HepG2 (cell line): ENCODE data around the gene CCDC50. TPM values are rescaled to one million over a fixed set of nuclear protein-coding genes. Genes with fewer than 3 reads are reported as not detected.

ENCODE experiments used
- ATAC-seq: fragments of 200-7000 bp; cut with Tn5 transposase; 3 replicates; pipeline ENCODE4 v1.9.1; 2020; ENCODE audit warnings: mild to moderate bottlenecking, moderate library complexity
- BruUV-seq: library from RNA; stranded (reverse); fragments of 400-500 nt; replicated peaks from 2 replicates; lab custom pipeline; 2021; lab: Mats Ljungman, UMichigan
- CTCF ChIA-PET: fragments of 300-600 bp; formaldehyde crosslinking; extraction: SDS; loops from one replicate; lab custom pipeline; 2021; ENCODE audit warnings: low total read pairs, inconsistent platforms, low intra/inter-chr PET ratio; lab: Yijun Ruan, JAX
- POLR2A ChIA-PET: fragments of 350-600 bp; sonication (Branson Sonifier 250); formaldehyde crosslinking; loops from one replicate; lab custom pipeline; 2020; ENCODE audit warnings: antibody characterized with exemption, inconsistent platforms; lab: Yijun Ruan, JAX
- DNase-seq: peaks from one replicate; pipeline ENCODE4 v3.0.0-alpha.2; 2015; ENCODE audit warnings: low spot score
- FAIRE-seq: peaks from 3 replicates; lab custom pipeline; 2011; peaks lifted over from hg19 to GRCh38; lab: Jason Lieb, UNC
- H2AFZ ChIP-seq: one replicate; pipeline ENCODE4 v1.6.1; 2011; ENCODE audit warnings: low read length, inconsistent platforms
- H3K27ac ChIP-seq: fragments of 300-600 bp; 3 replicates; pipeline ENCODE4 v1.8.0; 2011; ENCODE audit warnings: mixed run types, mild to moderate bottlenecking, mixed read lengths, low read length, inconsistent platforms; ENCODE audit not compliant: insufficient read depth; ENCODE audit errors: extremely low read length
- H3K27me3 ChIP-seq, 2 experiments: fragments of 200-600 bp in 1 of 2; 2 replicates in 1 of 2; 3 replicates in 1 of 2; pipeline versions ENCODE4 v1.6.0 to v1.8.0; 2011; ENCODE audit warnings: low read length in 2 of 2, mild to moderate bottlenecking in 2 of 2, moderate library complexity in 2 of 2, inconsistent platforms in 1 of 2; ENCODE audit not compliant: insufficient read depth in 2 of 2, control insufficient read depth in 1 of 2
- H3K36me3 ChIP-seq, 2 experiments: fragments of 200-600 bp in 1 of 2; replicated peaks in 1 of 2; 2 replicates in 1 of 2; 3 replicates in 1 of 2; pipeline versions ENCODE4 v1.5.1 to v1.8.0; 2011; ENCODE audit warnings: low read length in 2 of 2, inconsistent platforms in 1 of 2; ENCODE audit not compliant: insufficient read depth in 2 of 2, control insufficient read depth in 1 of 2
- H3K4me1 ChIP-seq: 2 replicates; pipeline ENCODE4 v1.5.1; 2012; ENCODE audit warnings: low read length, inconsistent platforms; ENCODE audit not compliant: insufficient read depth
- H3K4me2 ChIP-seq: 2 replicates; pipeline ENCODE4 v1.6.0; 2011; ENCODE audit warnings: low read depth, low read length, inconsistent platforms
- H3K4me3 ChIP-seq, 3 experiments: fragments of 200-600 bp in 1 of 3; sonication (generic), shearing (Covaris generic) in 1 of 3; replicated peaks in 1 of 3; 2 replicates each; pipeline ENCODE4 v1.5.1; 2011 to 2016; ENCODE audit warnings: low read length in 3 of 3, inconsistent platforms in 2 of 3, low read depth in 2 of 3, mild to moderate bottlenecking in 2 of 3, control low read depth in 1 of 3, mixed read lengths in 1 of 3; ENCODE audit not compliant: insufficient read depth in 1 of 3
- H3K79me2 ChIP-seq: one replicate; pipeline ENCODE4 v1.6.1; 2011; ENCODE audit warnings: low read length, inconsistent platforms; ENCODE audit not compliant: insufficient read depth
- H3K9ac ChIP-seq: 2 replicates; pipeline ENCODE4 v1.6.0; 2011; ENCODE audit warnings: mild to moderate bottlenecking, low read depth, low read length, inconsistent platforms; ENCODE audit not compliant: insufficient read depth
- H3K9me3 ChIP-seq: 2 replicates; pipeline ENCODE4 v1.5.1; 2012; ENCODE audit warnings: mild to moderate bottlenecking, low read length
- H4K20me1 ChIP-seq: 2 replicates; pipeline ENCODE4 v1.6.0; 2011; ENCODE audit warnings: inconsistent platforms, mild to moderate bottlenecking, low read length, moderate library complexity; ENCODE audit not compliant: insufficient read depth
- PHF21A ChIP-seq: sonication (generic); formaldehyde crosslinking; IDR thresholded peaks from 2 replicates; pipeline ENCODE4 v1.5.0; 2020; ENCODE audit warnings: mild to moderate bottlenecking, missing genetic modification reagents
- PLRG1 ChIP-seq: fragments of 450-650 bp; conservative IDR thresholded peaks from 2 replicates; pipeline ENCODE4 v1.6.1; 2016
- SMC3 ChIP-seq: IDR thresholded peaks from 2 replicates; pipeline ENCODE4 v1.6.1; 2011; ENCODE audit warnings: low read length, improper control_type of control experiment
- SOX13 ChIP-seq, 3 experiments: fragments of 450-650 bp in 1 of 3; sonication (generic) in 1 of 3; formaldehyde crosslinking in 1 of 3; IDR thresholded peaks in 2 of 3; conservative IDR thresholded peaks in 1 of 3; 2 replicates each; pipeline versions ENCODE4 v1.5.0 to v1.6.1; 2016 to 2020; ENCODE audit warnings: antibody characterized with exemption in 1 of 3, mild to moderate bottlenecking in 1 of 3, missing compliant biosample characterization in 1 of 3, missing genetic modification reagents in 1 of 3, moderate library complexity in 1 of 3
- TARDBP ChIP-seq: sonication (generic); formaldehyde crosslinking; IDR thresholded peaks from 2 replicates; pipeline ENCODE4 v1.8.0; 2022; ENCODE audit warnings: mild to moderate bottlenecking, missing genetic modification reagents
- TCF12 ChIP-seq, 2 experiments: fragments of 450-650 bp in 1 of 2; sonication (generic) in 1 of 2; formaldehyde crosslinking in 1 of 2; IDR thresholded peaks; 2 replicates each; pipeline versions ENCODE4 v1.6.1 to v1.8.0; 2017 to 2022; ENCODE audit warnings: antibody characterized with exemption in 1 of 2, mild to moderate bottlenecking in 1 of 2, missing genetic modification reagents in 1 of 2, moderate library complexity in 1 of 2
- TCF7 ChIP-seq: sonication (generic); IDR thresholded peaks from 2 replicates; pipeline ENCODE4 v1.6.1; 2016; ENCODE audit warnings: antibody characterized with exemption, low read depth
- ZKSCAN5 ChIP-seq: sonication (generic); formaldehyde crosslinking; IDR thresholded peaks from 2 replicates; pipeline ENCODE4 v1.5.1; 2020; ENCODE audit warnings: mild to moderate bottlenecking, missing genetic modification reagents
- ZNF383 ChIP-seq: sonication (generic); formaldehyde crosslinking; IDR thresholded peaks from 2 replicates; pipeline ENCODE4 v1.4.0; 2020; ENCODE audit warnings: missing genetic modification reagents, mild to moderate bottlenecking, borderline replicate concordance
- ZNF552 ChIP-seq: sonication (generic); formaldehyde crosslinking; IDR thresholded peaks from 2 replicates; pipeline ENCODE4 v1.9.0; 2022; ENCODE audit warnings: missing genetic modification reagents, mild to moderate bottlenecking, borderline replicate concordance
- ZNF564 ChIP-seq: sonication (generic); formaldehyde crosslinking; IDR thresholded peaks from 2 replicates; pipeline ENCODE4 v1.8.1; 2023; ENCODE audit warnings: mild to moderate bottlenecking, missing genetic modification reagents
- WGBS: methylation state at CpG from one replicate; pipeline ENCODE4 v1.1.6; 2017; ENCODE audit warnings: low lambda C conversion rate; 5-methylcytosine and 5-hydroxymethylcytosine counted together
- in situ Hi-C: cut with HindIII; loops from 2 replicates; pipeline ENCODE4 v1.10.0; 2017; ENCODE audit warnings: low pct_unique_long_range_greater_than_20kb; ENCODE audit not compliant: extremely low pct_ligation_motif_present
- intact Hi-C: fragments of 100-400 bp; cut with micrococcal nuclease; formaldehyde crosslinking; loops from one replicate; pipeline ENCODE4 v1.10.0; 2022; ENCODE audit not compliant: unreplicated experiment
- polyA plus RNA-seq, 8 experiments: library from polyadenylated mRNA; depleted of rRNA in 3 of 8; stranded (reverse) in 7 of 8; unstranded in 1 of 8; fragments of >200 nt; fragmentation: Illumina TruSeq in 4 of 8; extraction: Trizol in 4 of 8; gene quantifications; 2 replicates each; pipeline versions ENCODE4 v1.2.1 to v1.2.3, GENCODE V29; 2011 to 2016; ENCODE audit warnings: low read depth in 4 of 8, missing spikeins in 1 of 8, mixed read lengths in 1 of 8; ENCODE audit not compliant: insufficient read depth in 1 of 8
- total RNA-seq, 5 experiments: library from RNA; depleted of rRNA; stranded (reverse); fragments of >200 nt; fragmentation: Illumina TruSeq; extraction: Trizol; gene quantifications; 2 replicates each; pipeline ENCODE4 v1.2.3, GENCODE V29; 2016; ENCODE audit warnings: low read depth in 1 of 5
- TF ChIP-seq, protein P1 (sequence below): sonication (generic); formaldehyde crosslinking; IDR thresholded peaks from 2 replicates; pipeline ENCODE4 v1.5.0; 2020; ENCODE audit warnings: missing genetic modification reagents, mild to moderate bottlenecking, borderline replicate concordance
- TF ChIP-seq, protein P2 (sequence below): sonication (generic); formaldehyde crosslinking; IDR thresholded peaks from 2 replicates; pipeline ENCODE4 v1.4.0; 2020; ENCODE audit warnings: missing genetic modification reagents
- TF ChIP-seq, protein P3 (sequence below): sonication (generic); formaldehyde crosslinking; IDR thresholded peaks from 2 replicates; pipeline ENCODE4 v1.4.0; 2020; ENCODE audit warnings: missing genetic modification reagents

CCDC50 gene
- total and polyA plus RNA-seq, 2 of the 13 experiments (the other 11 are each of a cell fraction or from before 2014, with no cell fraction given): 47.6 to 66.4 TPM

DNA sequence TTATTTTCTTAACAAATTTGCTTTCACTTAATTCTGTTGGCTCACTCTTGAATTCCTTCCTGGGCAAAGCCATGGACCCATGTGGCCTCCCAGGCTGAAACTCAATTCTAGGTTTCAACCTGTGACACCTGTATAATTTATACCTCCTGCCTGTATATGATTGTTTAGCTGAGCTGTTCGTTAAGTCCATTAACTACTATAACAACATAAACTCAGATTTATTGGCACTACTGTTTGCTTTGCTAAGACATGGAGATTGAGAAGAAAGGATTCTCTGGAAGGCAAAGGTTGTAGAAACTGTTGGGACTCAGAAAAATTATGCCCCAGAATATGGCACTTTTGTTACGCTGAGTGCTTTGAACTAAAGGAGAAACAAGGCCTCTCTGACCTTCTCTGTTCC, 26.7 kb upstream of the CCDC50 start:
- DNase-seq (no peak), ATAC-seq (no peak), FAIRE-seq (no peak)
- H3K4me3 ChIP-seq: no peak overlapping the region
- no TSS peak for BruUV-seq
- H3K4me2 ChIP-seq: no peak overlapping the region
- no peaks in the 10 kb centered on the region for H3K9me3 ChIP-seq
- intact Hi-C loops: no loop called here
- no peak overlapping the region for H3K9ac ChIP-seq
- H2AFZ ChIP-seq: no peak overlapping the region
- no peaks in the 10 kb centered on the region for H3K79me2 ChIP-seq
- POLR2A ChIA-PET: no interaction called here
- WGBS: 46% methylated on average over 2 of the region's 2 CpGs
- H3K27me3 ChIP-seq: no peaks in the 10 kb centered on the region
- H3K27ac ChIP-seq: no peak overlapping the region
- no peaks in the 10 kb centered on the region for H3K4me1 ChIP-seq
- in situ Hi-C loops: no loop called here
- CTCF ChIA-PET: no interaction called here
- no peaks in the 10 kb centered on the region for H4K20me1 ChIP-seq
- TF ChIP-seq PHF21A (CRISPR knock-in tag) (no peak), ZNF564 (CRISPR knock-in tag) (no peak), TCF12 (IDR thresholded peaks at IDR 0.05) (no peak), TCF12 (CRISPR knock-in tag; IDR thresholded peaks at IDR 0.05) (no peak), ZKSCAN5 (CRISPR knock-in tag) (no peak), TARDBP (no peak), SMC3 (no peak), PLRG1 (no peak), ZNF383 (CRISPR knock-in tag) (no peak), TCF7 (no peak), ZNF552 (CRISPR knock-in tag) (no peak), SOX13 (IDR thresholded peaks at IDR 0.05) (no peak), SOX13 (CRISPR knock-in tag; conservative IDR thresholded peaks at IDR 0.05 in 1 of 2, IDR thresholded peaks at IDR 0.05 in 1 of 2) (no peak)
- TF ChIP-seq, protein P1, sequence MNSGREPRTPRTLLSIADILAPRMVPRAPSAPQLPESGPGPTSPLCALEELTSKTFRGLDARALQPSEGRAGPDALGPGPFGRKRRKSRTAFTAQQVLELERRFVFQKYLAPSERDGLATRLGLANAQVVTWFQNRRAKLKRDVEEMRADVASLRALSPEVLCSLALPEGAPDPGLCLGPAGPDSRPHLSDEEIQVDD: no peak
- TF ChIP-seq, protein P2, sequence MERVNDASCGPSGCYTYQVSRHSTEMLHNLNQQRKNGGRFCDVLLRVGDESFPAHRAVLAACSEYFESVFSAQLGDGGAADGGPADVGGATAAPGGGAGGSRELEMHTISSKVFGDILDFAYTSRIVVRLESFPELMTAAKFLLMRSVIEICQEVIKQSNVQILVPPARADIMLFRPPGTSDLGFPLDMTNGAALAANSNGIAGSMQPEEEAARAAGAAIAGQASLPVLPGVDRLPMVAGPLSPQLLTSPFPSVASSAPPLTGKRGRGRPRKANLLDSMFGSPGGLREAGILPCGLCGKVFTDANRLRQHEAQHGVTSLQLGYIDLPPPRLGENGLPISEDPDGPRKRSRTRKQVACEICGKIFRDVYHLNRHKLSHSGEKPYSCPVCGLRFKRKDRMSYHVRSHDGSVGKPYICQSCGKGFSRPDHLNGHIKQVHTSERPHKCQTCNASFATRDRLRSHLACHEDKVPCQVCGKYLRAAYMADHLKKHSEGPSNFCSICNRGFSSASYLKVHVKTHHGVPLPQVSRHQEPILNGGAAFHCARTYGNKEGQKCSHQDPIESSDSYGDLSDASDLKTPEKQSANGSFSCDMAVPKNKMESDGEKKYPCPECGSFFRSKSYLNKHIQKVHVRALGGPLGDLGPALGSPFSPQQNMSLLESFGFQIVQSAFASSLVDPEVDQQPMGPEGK (CRISPR knock-in tag): no peak
- TF ChIP-seq, protein P3, sequence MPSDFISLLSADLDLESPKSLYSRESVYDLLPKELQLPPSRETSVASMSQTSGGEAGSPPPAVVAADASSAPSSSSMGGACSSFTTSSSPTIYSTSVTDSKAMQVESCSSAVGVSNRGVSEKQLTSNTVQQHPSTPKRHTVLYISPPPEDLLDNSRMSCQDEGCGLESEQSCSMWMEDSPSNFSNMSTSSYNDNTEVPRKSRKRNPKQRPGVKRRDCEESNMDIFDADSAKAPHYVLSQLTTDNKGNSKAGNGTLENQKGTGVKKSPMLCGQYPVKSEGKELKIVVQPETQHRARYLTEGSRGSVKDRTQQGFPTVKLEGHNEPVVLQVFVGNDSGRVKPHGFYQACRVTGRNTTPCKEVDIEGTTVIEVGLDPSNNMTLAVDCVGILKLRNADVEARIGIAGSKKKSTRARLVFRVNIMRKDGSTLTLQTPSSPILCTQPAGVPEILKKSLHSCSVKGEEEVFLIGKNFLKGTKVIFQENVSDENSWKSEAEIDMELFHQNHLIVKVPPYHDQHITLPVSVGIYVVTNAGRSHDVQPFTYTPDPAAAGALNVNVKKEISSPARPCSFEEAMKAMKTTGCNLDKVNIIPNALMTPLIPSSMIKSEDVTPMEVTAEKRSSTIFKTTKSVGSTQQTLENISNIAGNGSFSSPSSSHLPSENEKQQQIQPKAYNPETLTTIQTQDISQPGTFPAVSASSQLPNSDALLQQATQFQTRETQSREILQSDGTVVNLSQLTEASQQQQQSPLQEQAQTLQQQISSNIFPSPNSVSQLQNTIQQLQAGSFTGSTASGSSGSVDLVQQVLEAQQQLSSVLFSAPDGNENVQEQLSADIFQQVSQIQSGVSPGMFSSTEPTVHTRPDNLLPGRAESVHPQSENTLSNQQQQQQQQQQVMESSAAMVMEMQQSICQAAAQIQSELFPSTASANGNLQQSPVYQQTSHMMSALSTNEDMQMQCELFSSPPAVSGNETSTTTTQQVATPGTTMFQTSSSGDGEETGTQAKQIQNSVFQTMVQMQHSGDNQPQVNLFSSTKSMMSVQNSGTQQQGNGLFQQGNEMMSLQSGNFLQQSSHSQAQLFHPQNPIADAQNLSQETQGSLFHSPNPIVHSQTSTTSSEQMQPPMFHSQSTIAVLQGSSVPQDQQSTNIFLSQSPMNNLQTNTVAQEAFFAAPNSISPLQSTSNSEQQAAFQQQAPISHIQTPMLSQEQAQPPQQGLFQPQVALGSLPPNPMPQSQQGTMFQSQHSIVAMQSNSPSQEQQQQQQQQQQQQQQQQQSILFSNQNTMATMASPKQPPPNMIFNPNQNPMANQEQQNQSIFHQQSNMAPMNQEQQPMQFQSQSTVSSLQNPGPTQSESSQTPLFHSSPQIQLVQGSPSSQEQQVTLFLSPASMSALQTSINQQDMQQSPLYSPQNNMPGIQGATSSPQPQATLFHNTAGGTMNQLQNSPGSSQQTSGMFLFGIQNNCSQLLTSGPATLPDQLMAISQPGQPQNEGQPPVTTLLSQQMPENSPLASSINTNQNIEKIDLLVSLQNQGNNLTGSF (CRISPR knock-in tag): no peak
- no peaks in the 10 kb centered on the region for H3K36me3 ChIP-seq
